Type B pancreatic cell (in vitro differentiated cells): ENCODE data around the gene ATP8A2. TPM values are rescaled to one million over a fixed set of nuclear protein-coding genes. Genes with fewer than 3 reads are reported as not detected.

Experiments used
- DNase-seq: peaks from one replicate; pipeline ENCODE4 v3.0.0; 2021; ENCODE audit warnings: mixed read lengths; ENCODE audit not compliant: unreplicated experiment; ENCODE audit errors: extremely low spot score
- H3K27ac Mint-ChIP-seq: 2 replicates; pipeline ENCODE4 v1.8.0; 2021; ENCODE audit warnings: mild to moderate bottlenecking, mixed read lengths
- H3K27me3 Mint-ChIP-seq: 2 replicates; pipeline ENCODE4 v1.8.0; 2021; ENCODE audit warnings: mixed read lengths
- H3K36me3 Mint-ChIP-seq: 2 replicates; pipeline ENCODE4 v1.8.0; 2021; ENCODE audit warnings: mixed read lengths
- H3K4me1 Mint-ChIP-seq: one replicate; pipeline ENCODE4 v1.8.0; 2021; ENCODE audit warnings: mixed read lengths; ENCODE audit not compliant: unreplicated experiment
- H3K4me3 Mint-ChIP-seq: 2 replicates; pipeline ENCODE4 v1.8.0; 2021; ENCODE audit warnings: mild to moderate bottlenecking, mixed read lengths
- H3K9me3 Mint-ChIP-seq: 2 replicates; pipeline ENCODE4 v1.8.0; 2021; ENCODE audit warnings: mixed read lengths
- CTCF ChIP-seq: fragments of 200-600 bp; sonication (generic); conservative IDR thresholded peaks from 2 replicates; pipeline ENCODE4 v1.5.0; 2021; ENCODE audit warnings: antibody characterized with exemption, mild to moderate bottlenecking
- total RNA-seq: library from RNA; stranded (reverse); gene quantifications from 2 replicates; pipeline ENCODE4 v1.2.1, GENCODE V29; 2021; ENCODE audit warnings: low replicate concordance

ATP8A2 gene
- total RNA-seq, 1 donor from 2014 or later = 13.8 TPM

- H3K27ac Mint-ChIP-seq = no peak overlapping the region
- no peak for TF ChIP-seq CTCF
- no peak for DNase-seq
- peaks cover 3% of the 10 kb centered on the region for H3K36me3 Mint-ChIP-seq
- peaks cover 28% of the 10 kb centered on the region for H3K4me1 Mint-ChIP-seq
- peaks cover 3% of the 10 kb centered on the region for H3K27me3 Mint-ChIP-seq
- no peak overlapping the region for H3K4me3 Mint-ChIP-seq
- peaks cover 4% of the 10 kb centered on the region for H3K9me3 Mint-ChIP-seq
Measured at GRCh38 chr13:25692099-25692498, 320.3 kb downstream of the ATP8A2 start.

GRCh38 chr13:25699056-25699455 is 327.3 kb downstream of the ATP8A2 start:
- no peak for DNase-seq
- Mint-ChIP-seq H3K4me3 (no peak overlapping the region), H3K9me3 (no peaks in the 10 kb centered on the region), H3K36me3 (no peaks in the 10 kb centered on the region), H3K27ac (no peak overlapping the region), H3K4me1 (peaks cover 7% of the 10 kb centered on the region), H3K27me3 (no peaks in the 10 kb centered on the region)
- no peak for TF ChIP-seq CTCF

GRCh38 chr13:25699600-25699999 is 327.8 kb downstream of the ATP8A2 start:
- no peaks in the 10 kb centered on the region for H3K9me3 Mint-ChIP-seq
- no peak overlapping the region for H3K4me3 Mint-ChIP-seq
- H3K4me1 Mint-ChIP-seq = peaks cover 12% of the 10 kb centered on the region
- no peaks in the 10 kb centered on the region for H3K36me3 Mint-ChIP-seq
- no peaks in the 10 kb centered on the region for H3K27me3 Mint-ChIP-seq
- no peak overlapping the region for H3K27ac Mint-ChIP-seq
- TF ChIP-seq CTCF = no peak
- DNase-seq = no peak

- Mint-ChIP-seq H3K36me3 (no peaks in the 10 kb centered on the region), H3K4me1 (peaks cover 28% of the 10 kb centered on the region), H3K27ac (no peak overlapping the region), H3K27me3 (no peaks in the 10 kb centered on the region), H3K9me3 (no peaks in the 10 kb centered on the region), H3K4me3 (no peak overlapping the region)
- no peak for TF ChIP-seq CTCF
- DNase-seq = no peak
Measured at GRCh38 chr13:25701304-25701703, 329.5 kb downstream of the ATP8A2 start.

GRCh38 chr13:25702386-25702785 is 330.6 kb downstream of the ATP8A2 start:
- Mint-ChIP-seq H3K4me3 (no peak overlapping the region), H3K27me3 (no peaks in the 10 kb centered on the region), H3K9me3 (no peaks in the 10 kb centered on the region), H3K36me3 (no peaks in the 10 kb centered on the region), H3K27ac (no peak overlapping the region), H3K4me1 (peaks cover 30% of the 10 kb centered on the region)
- DNase-seq = no peak
- TF ChIP-seq CTCF = no peak

GRCh38 chr13:25707726-25708125 is 336.0 kb downstream of the ATP8A2 start:
- Mint-ChIP-seq H3K27me3 (no peaks in the 10 kb centered on the region), H3K9me3 (no peaks in the 10 kb centered on the region), H3K36me3 (no peaks in the 10 kb centered on the region), H3K4me1 (peaks cover 43% of the 10 kb centered on the region), H3K4me3 (no peak overlapping the region), H3K27ac (no peak overlapping the region)
- no peak for TF ChIP-seq CTCF
- no peak for DNase-seq
